BLaER1 (cell line): ENCODE results near the gene RPRD1B.

ENCODE experiments used
- H3K27ac ChIP-seq: shearing (Covaris generic); formaldehyde crosslinking; 2 replicates; pipeline ENCODE4 v1.8.1; 2022
- H3K27me3 ChIP-seq: shearing (Covaris generic); formaldehyde crosslinking; 2 replicates; pipeline ENCODE4 v1.8.1; 2022
- H3K36me3 ChIP-seq: shearing (Covaris generic); formaldehyde crosslinking; 2 replicates; pipeline ENCODE4 v1.8.1; 2022
- H3K4me1 ChIP-seq: shearing (Covaris generic); formaldehyde crosslinking; 2 replicates; pipeline ENCODE4 v1.8.1; 2022
- H3K4me2 ChIP-seq: shearing (Covaris generic); formaldehyde crosslinking; 2 replicates; pipeline ENCODE4 v1.8.1; 2022
- H3K4me3 ChIP-seq: shearing (Covaris generic); formaldehyde crosslinking; 2 replicates; pipeline ENCODE4 v1.8.1; 2022
- H3K9ac ChIP-seq: shearing (Covaris generic); formaldehyde crosslinking; 2 replicates; pipeline ENCODE4 v1.8.1; 2022
- H3K9me3 ChIP-seq: shearing (Covaris generic); formaldehyde crosslinking; 2 replicates; pipeline ENCODE4 v1.8.1; 2022
- H4K20me1 ChIP-seq: shearing (Covaris generic); formaldehyde crosslinking; 2 replicates; pipeline ENCODE4 v1.8.1; 2022
- Cebpa-rat ChIP-seq: shearing (Covaris generic); IDR thresholded peaks from 2 replicates; pipeline ENCODE4 v1.8.1; 2022

Gene RPRD1B

DNA sequence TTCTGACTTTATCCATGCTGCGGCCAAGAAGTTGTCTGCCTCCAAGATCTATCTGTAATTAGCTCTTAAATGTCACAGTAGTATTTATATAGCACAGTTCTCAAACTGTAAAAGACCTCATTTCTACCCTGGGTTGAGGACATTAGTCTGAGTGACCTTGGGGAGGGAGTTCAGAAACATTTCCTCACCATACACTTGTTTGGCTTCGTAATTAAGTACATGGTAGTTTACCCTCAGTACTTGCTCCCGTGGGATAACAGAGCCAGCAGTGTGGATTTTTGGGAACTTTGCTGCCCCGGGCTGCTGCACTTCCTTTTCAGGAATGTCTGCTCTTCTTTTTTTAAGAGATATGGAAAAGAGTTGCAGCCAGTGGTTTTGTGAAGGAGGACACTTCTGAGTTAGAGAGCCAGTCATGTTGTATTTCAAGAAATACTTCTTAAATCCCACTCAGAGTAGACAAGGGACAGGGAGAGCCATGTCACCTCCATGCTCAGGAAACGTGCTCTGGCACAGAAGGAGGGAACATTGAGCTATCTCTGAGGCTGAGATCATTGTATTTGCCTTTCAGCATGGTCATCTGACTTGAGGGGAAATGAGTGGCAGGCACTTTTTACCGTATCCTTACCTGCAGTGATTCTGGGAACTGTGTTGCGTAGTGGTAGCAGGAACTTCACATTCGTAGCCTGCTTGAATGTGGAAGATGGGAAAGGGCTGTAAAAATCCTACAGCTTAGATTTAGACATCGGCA lies 33.6 kb downstream of the RPRD1B start:
- H3K4me1 ChIP-seq, result peaks cover 7% of the 10 kb centered on the region
- no peak overlapping the region for H3K4me2 ChIP-seq
- peaks cover 99% of the 10 kb centered on the region for H3K36me3 ChIP-seq
- H3K9ac ChIP-seq, result no peak overlapping the region
- no peak overlapping the region for H3K27ac ChIP-seq
- H3K4me3 ChIP-seq, result no peak overlapping the region
- TF ChIP-seq Cebpa-rat, result no peak
- H3K9me3 ChIP-seq, result peaks cover 14% of the 10 kb centered on the region
- no peaks in the 10 kb centered on the region for H3K27me3 ChIP-seq
- H4K20me1 ChIP-seq, result peaks cover under 1% of the 10 kb centered on the region; the same call in 1 of the 2 replicates

DNA sequence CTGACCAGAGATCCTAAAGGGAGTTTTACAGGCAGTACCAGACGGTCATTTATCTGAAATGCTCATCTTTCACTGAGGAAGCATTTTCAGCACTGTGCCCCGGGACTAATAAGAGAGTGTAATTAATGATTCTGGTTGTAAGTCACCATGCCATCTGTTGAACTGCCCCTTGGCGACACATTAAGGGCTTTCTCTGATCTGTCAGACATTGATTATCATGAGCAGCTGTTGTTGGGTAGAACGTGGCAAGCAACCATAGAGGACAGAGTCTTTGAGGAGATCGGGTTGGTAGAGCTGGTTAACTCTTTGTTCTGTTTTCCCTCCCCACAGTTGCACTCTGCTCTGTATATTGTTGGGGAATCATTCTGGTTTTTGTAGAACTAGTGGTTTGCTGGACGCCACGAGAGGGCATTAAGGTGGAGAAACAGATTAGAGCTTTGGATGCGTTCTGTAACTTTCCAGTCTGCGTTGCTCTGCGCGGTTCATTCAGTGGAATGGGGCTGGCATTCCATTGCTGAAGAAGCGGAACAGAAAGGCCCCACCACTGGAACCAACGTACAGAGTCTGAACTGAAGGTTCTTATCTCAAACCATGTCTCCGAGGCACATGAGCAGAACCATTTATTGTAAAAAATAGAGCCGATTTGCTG lies 34.3 kb downstream of the RPRD1B start:
- H3K9ac ChIP-seq, result no peak overlapping the region
- no peaks in the 10 kb centered on the region for H3K27me3 ChIP-seq
- no peak overlapping the region for H3K4me2 ChIP-seq
- H3K4me3 ChIP-seq, result no peak overlapping the region
- peaks cover 14% of the 10 kb centered on the region for H3K9me3 ChIP-seq
- H3K27ac ChIP-seq, result no peak overlapping the region
- H3K36me3 ChIP-seq, result peaks cover 99% of the 10 kb centered on the region
- H4K20me1 ChIP-seq, result peaks cover 7% of the 10 kb centered on the region
- no peak for TF ChIP-seq Cebpa-rat
- peaks cover 7% of the 10 kb centered on the region for H3K4me1 ChIP-seq

DNA sequence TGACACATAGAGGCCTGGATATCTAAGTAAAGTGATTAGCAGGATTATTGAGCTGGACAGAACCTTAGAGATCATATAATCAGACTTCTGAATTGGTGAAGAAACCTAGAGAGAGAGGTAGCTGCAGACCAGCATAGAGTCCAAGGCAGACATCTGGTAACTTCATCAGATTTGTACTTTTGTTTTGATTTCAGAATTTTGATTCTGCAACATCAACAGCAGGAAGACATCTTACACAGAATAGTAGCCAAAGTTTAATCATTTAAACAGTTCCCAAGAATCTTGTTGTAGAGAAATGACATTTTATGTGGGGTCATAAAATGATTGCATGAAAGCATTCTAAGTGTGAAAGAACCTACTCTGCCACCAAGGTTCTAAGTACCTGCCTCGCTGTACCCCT lies 39.4 kb downstream of the RPRD1B start:
- H3K36me3 ChIP-seq, result peaks cover 91% of the 10 kb centered on the region
- no peak overlapping the region for H3K27ac ChIP-seq

GRCh38 chr20:38073307-38074071 lies 39.9 kb downstream of the RPRD1B start:
- TF ChIP-seq Cebpa-rat, result no peak
- peaks cover 25% of the 10 kb centered on the region for H4K20me1 ChIP-seq
- no peak overlapping the region for H3K4me2 ChIP-seq
- no peak overlapping the region for H3K9ac ChIP-seq
- H3K4me3 ChIP-seq, result no peak overlapping the region
- peaks cover 6% of the 10 kb centered on the region; the same call in 1 of the 2 replicates for H3K9me3 ChIP-seq
- H3K27ac ChIP-seq, result no peak overlapping the region
- H3K36me3 ChIP-seq, result peaks cover 91% of the 10 kb centered on the region
- no peaks in the 10 kb centered on the region for H3K27me3 ChIP-seq
- peaks cover 11% of the 10 kb centered on the region for H3K4me1 ChIP-seq

More for the DNA sequence above, 39.4 kb downstream of the RPRD1B start:
- peaks cover 6% of the 10 kb centered on the region; the same call in 1 of the 2 replicates for H3K9me3 ChIP-seq
- no peak for TF ChIP-seq Cebpa-rat
- H3K4me3 ChIP-seq, result no peak overlapping the region
- peaks cover 25% of the 10 kb centered on the region for H4K20me1 ChIP-seq
- no peak overlapping the region for H3K4me2 ChIP-seq
- H3K9ac ChIP-seq, result no peak overlapping the region
- H3K4me1 ChIP-seq, result peaks cover 11% of the 10 kb centered on the region
- H3K27me3 ChIP-seq, result no peaks in the 10 kb centered on the region

- peaks cover 91% of the 10 kb centered on the region for H3K36me3 ChIP-seq
- H3K4me3 ChIP-seq, result no peak overlapping the region
- no peaks in the 10 kb centered on the region for H3K27me3 ChIP-seq
- peaks cover 20% of the 10 kb centered on the region for H3K9me3 ChIP-seq
- no peak overlapping the region for H3K4me2 ChIP-seq
- H3K9ac ChIP-seq, result no peak overlapping the region
- H3K4me1 ChIP-seq, result peaks cover 11% of the 10 kb centered on the region
- peaks cover 36% of the 10 kb centered on the region for H4K20me1 ChIP-seq
- no peak for TF ChIP-seq Cebpa-rat
- H3K27ac ChIP-seq, result no peak overlapping the region
These were observed 41.8 kb downstream of the RPRD1B start for GRCh38 chr20:38075161-38075998.

GRCh38 chr20:38076548-38076947 lies 43.0 kb downstream of the RPRD1B start:
- Histone ChIP-seq H3K4me2 (no peak overlapping the region), H3K36me3 (peaks cover 91% of the 10 kb centered on the region), H3K27ac (no peak overlapping the region), H3K27me3 (no peaks in the 10 kb centered on the region), H3K4me3 (no peak overlapping the region), H3K9me3 (peaks cover 18% of the 10 kb centered on the region), H3K4me1 (peaks cover 11% of the 10 kb centered on the region), H3K9ac (no peak overlapping the region), H4K20me1 (peaks cover 46% of the 10 kb centered on the region)
- no peak for TF ChIP-seq Cebpa-rat

DNA sequence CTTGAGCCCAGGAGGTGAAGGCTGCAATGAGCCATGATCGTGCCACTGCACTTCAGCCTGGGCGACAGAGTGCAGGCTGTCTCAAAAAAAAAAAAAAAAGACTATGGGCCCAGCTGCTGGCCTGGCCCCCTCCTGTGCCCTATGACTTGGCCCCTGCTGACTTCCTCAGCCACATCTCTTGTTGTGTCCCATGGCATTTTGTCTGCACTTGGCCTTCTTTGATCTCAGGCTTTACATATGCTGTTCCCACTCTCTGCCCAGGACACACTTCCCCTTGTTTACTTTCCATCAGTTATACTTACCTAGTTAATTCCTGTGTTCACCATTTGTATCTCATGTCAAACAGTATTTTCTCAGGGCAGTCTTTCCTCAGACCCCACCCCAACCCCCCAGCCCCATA lies 44.5 kb downstream of the RPRD1B start:
- no peak overlapping the region for H3K9ac ChIP-seq
- no peaks in the 10 kb centered on the region for H3K27me3 ChIP-seq
- H3K9me3 ChIP-seq, result peaks cover 18% of the 10 kb centered on the region
- peaks cover 42% of the 10 kb centered on the region for H4K20me1 ChIP-seq
- no peak overlapping the region for H3K4me3 ChIP-seq
- no peak overlapping the region for H3K4me2 ChIP-seq
- TF ChIP-seq Cebpa-rat, result no peak
- H3K27ac ChIP-seq, result no peak overlapping the region
- H3K4me1 ChIP-seq, result peaks cover 11% of the 10 kb centered on the region
- H3K36me3 ChIP-seq, result peaks cover 91% of the 10 kb centered on the region

DNA sequence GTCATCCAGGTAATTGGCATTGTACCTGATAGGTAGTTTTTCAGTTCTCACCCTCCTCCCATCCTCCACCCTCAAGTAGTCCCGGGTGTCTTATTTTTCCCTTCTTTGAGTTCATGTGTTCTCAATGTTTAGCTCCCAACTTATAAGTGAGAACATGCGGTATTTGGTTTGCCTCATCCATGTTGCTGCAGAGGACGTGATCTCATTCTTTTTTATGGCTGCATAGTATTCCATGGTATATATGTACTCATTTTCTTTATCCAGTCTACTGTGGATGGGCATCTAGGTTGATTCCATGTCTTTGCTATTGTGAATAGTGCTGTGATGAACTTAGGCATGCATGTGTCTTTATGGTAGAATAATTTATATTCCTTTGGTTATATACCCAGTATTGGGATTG lies 45.8 kb downstream of the RPRD1B start:
- H3K36me3 ChIP-seq, result peaks cover 90% of the 10 kb centered on the region
- H4K20me1 ChIP-seq, result peaks cover 30% of the 10 kb centered on the region
- H3K9ac ChIP-seq, result no peak overlapping the region
- no peak overlapping the region for H3K4me2 ChIP-seq
- no peak for TF ChIP-seq Cebpa-rat
- no peak overlapping the region for H3K27ac ChIP-seq
- H3K4me3 ChIP-seq, result no peak overlapping the region
- H3K27me3 ChIP-seq, result no peaks in the 10 kb centered on the region
- peaks cover 18% of the 10 kb centered on the region for H3K9me3 ChIP-seq
- peaks cover 8% of the 10 kb centered on the region for H3K4me1 ChIP-seq

DNA sequence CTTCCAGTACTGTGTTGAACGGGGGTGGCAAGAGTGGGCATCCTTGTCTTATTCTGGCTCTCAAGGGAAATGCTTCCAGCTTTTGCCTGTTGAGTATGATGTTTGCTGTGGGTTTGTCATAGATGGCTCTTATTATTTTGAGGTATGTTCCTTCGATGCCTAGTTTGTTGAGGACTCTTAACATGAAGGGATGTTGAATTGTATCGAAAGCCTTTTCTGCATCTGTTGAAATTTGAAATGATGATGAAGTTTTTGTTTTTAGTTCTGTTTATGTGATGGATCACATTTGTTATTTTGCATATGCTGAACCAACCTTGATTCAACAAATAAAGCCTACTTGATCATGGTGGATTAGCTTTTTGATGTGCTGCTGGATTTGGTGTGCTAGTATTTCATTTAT lies 48.0 kb downstream of the RPRD1B start:
- Histone ChIP-seq H3K4me2 (no peak overlapping the region), H3K9ac (no peak overlapping the region), H3K27me3 (no peaks in the 10 kb centered on the region), H3K27ac (no peak overlapping the region), H3K9me3 (peaks cover 18% of the 10 kb centered on the region), H3K4me1 (no peaks in the 10 kb centered on the region), H3K36me3 (peaks cover 98% of the 10 kb centered on the region), H3K4me3 (no peak overlapping the region), H4K20me1 (peaks cover 35% of the 10 kb centered on the region)
- no peak for TF ChIP-seq Cebpa-rat
